ENCODE data around the gene TBC1D4.

The TBC1D4 gene

GRCh38 chr13:75480671-75481175 lies 1.2 kb downstream of the TBC1D4 start:
- TF ChIP-seq CTCF (IDR thresholded peaks at IDR 0.05; ENCODE audit: low read depth, low read length, missing control alignments), result no peak
- H3K4me3 ChIP-seq (ENCODE audit: low read depth, low read length), result peak overlapping the region; percentile 74
- no peak for DNase-seq (ENCODE audit: low read depth)
- in situ Hi-C loops (cut with HindIII; ENCODE audit: low sequenced_read_pairs), result no loop called here

GRCh38 chr13:75479102-75479740 lies 2.7 kb downstream of the TBC1D4 start:
- in situ Hi-C loops (cut with HindIII; ENCODE audit: low sequenced_read_pairs), result no loop called here
- no peak for DNase-seq (ENCODE audit: low read depth)
- no peak overlapping the region for H3K4me3 ChIP-seq (ENCODE audit: low read depth, low read length)
- no peak for TF ChIP-seq CTCF (IDR thresholded peaks at IDR 0.05; ENCODE audit: low read depth, low read length, missing control alignments)

- DNase-seq (ENCODE audit: low read depth), result no peak
- H3K4me3 ChIP-seq (ENCODE audit: low read depth, low read length), result no peak overlapping the region
- TF ChIP-seq CTCF (IDR thresholded peaks at IDR 0.05; ENCODE audit: low read depth, low read length, missing control alignments), result no peak
- in situ Hi-C loops (cut with HindIII; ENCODE audit: low sequenced_read_pairs), result no loop called here
Measured at GRCh38 chr13:75478659-75479058, 3.3 kb downstream of the TBC1D4 start.

- no peak overlapping the region for H3K4me3 ChIP-seq (ENCODE audit: low read depth, low read length)
- DNase-seq (ENCODE audit: low read depth), result no peak
- no peak for TF ChIP-seq CTCF (IDR thresholded peaks at IDR 0.05; ENCODE audit: low read depth, low read length, missing control alignments)
- in situ Hi-C loops (cut with HindIII; ENCODE audit: low sequenced_read_pairs), result no loop called here
Measured at GRCh38 chr13:75474956-75475355, 7.0 kb downstream of the TBC1D4 start.

- no peak for DNase-seq (ENCODE audit: low read depth)
- no peak for TF ChIP-seq CTCF (IDR thresholded peaks at IDR 0.05; ENCODE audit: low read depth, low read length, missing control alignments)
- no peak overlapping the region for H3K4me3 ChIP-seq (ENCODE audit: low read depth, low read length)
- in situ Hi-C loops (cut with HindIII; ENCODE audit: low sequenced_read_pairs), result no loop called here
Measured at GRCh38 chr13:75473468-75473867, 8.5 kb downstream of the TBC1D4 start.

- in situ Hi-C loops (cut with HindIII; ENCODE audit: low sequenced_read_pairs), result no loop called here
Measured at GRCh38 chr13:75470676-75471075, 11.3 kb downstream of the TBC1D4 start.

More at GRCh38 chr13:75470676-75471075, 11.3 kb downstream of the TBC1D4 start:
- DNase-seq (ENCODE audit: low read depth), result no peak
- H3K4me3 ChIP-seq (ENCODE audit: low read depth, low read length), result no peak overlapping the region
- TF ChIP-seq CTCF (IDR thresholded peaks at IDR 0.05; ENCODE audit: low read depth, low read length, missing control alignments), result no peak

All from astrocyte of the cerebellum (primary cell).